Measurements from ENCODE around the gene ARHGAP15.

DNA sequence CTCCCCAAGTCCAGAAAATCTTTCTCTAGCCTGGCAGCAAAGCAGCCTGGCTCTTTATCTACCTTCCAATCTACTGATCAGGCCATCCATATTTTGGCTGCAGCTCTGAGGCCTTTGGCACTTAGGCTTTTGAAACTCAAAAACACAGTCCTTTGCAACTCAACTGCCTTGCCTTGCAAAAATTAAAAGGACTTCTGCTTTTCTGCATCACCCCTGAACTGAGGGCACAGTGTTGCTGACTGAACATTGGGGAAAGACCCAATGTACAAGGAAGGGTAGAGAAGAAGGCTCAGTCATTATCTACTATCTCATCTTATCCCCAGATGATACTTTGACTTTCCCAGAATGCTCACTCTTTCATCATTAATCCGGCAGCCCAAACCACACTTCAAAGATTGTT is 625.5 kb downstream of the ARHGAP15 start:
- no peak for TF ChIP-seq POLR2AphosphoS5 (IDR thresholded peaks at IDR 0.05; ENCODE audit: low read depth, low read length)
- TF ChIP-seq, protein P1, sequence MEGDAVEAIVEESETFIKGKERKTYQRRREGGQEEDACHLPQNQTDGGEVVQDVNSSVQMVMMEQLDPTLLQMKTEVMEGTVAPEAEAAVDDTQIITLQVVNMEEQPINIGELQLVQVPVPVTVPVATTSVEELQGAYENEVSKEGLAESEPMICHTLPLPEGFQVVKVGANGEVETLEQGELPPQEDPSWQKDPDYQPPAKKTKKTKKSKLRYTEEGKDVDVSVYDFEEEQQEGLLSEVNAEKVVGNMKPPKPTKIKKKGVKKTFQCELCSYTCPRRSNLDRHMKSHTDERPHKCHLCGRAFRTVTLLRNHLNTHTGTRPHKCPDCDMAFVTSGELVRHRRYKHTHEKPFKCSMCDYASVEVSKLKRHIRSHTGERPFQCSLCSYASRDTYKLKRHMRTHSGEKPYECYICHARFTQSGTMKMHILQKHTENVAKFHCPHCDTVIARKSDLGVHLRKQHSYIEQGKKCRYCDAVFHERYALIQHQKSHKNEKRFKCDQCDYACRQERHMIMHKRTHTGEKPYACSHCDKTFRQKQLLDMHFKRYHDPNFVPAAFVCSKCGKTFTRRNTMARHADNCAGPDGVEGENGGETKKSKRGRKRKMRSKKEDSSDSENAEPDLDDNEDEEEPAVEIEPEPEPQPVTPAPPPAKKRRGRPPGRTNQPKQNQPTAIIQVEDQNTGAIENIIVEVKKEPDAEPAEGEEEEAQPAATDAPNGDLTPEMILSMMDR (IDR thresholded peaks at IDR 0.05 in 2 of 3, conservative IDR thresholded peaks at IDR 0.05 in 1 of 3; ENCODE audit: borderline replicate concordance in 1 of 3, insufficient read depth in 1 of 3, low read depth in 2 of 3, low read length in 2 of 3) = no peak
- TF ChIP-seq POLR2A (IDR thresholded peaks at IDR 0.05; ENCODE audit: borderline replicate concordance, extremely low read depth, insufficient read depth, insufficient read length) = no peak
- TF ChIP-seq EZH2phosphoT487 (IDR thresholded peaks at IDR 0.05; ENCODE audit: borderline replicate concordance) = no peak
